Islet of Langerhans (tissue), 1 donor: ENCODE data around the gene GPR61.

Source experiments
- FAIRE-seq: peaks from one replicate; lab custom pipeline; 2011; peaks lifted over from hg19 to GRCh38; lab: Jason Lieb, UNC

Gene GPR61

DNA sequence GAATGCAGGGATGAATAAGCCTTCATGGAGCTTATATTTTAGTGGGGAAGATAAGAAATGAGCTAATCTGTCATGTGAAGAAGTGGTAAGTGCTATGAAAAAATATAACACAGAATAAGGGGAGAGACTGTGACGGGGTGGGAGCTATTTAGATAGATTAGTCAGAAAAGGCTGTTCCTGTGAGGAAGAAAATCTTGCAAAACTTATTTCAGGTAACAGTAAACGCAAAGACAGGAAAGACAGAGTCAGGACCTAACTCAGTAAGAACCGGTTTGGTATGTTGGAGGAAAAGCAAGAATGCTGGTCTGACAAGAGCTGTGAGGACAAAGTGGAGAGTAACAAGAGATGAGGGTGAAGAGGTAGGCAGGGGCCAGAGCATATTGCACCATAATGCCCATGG lies 30.7 kb downstream of the GPR61 start:
- no peak for FAIRE-seq

DNA sequence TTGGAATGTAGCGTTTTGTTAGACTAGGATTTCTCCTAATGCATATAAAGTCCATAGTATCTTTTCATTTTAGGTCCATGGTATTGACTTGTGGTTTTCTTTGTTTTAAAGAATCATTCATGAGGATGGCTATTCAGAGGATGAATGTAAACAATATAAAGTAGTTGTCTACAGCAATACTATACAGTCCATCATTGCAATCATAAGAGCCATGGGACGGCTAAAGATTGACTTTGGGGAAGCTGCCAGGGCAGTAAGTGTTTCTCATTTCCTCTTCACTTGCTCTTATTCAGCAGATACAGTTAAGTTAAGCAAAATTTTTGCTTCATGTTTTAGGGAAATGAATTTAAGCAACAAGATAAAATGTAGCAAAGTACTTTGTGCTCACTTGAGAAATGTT lies 34.1 kb downstream of the GPR61 start:
- FAIRE-seq = no peak

DNA sequence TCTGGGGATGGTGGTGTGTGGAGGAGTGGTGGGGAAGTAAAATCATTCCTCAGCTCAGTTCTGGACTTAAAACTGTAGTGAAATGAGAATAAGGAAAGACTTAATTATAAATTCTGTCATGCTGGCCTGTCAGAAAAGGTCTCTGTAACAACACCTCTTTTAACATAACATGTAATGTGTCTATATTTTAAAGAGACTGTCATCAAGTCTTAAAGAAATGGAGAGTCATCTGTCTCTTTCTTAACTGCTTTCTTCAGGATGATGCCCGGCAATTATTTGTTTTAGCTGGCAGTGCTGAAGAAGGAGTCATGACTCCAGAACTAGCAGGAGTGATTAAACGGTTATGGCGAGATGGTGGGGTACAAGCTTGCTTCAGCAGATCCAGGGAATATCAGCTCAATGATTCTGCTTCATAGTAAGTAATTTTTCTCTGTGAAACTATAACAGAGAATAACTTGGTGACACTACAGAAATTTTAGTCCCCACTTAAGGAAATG lies 39.3 kb downstream of the GPR61 start:
- no peak for FAIRE-seq

DNA sequence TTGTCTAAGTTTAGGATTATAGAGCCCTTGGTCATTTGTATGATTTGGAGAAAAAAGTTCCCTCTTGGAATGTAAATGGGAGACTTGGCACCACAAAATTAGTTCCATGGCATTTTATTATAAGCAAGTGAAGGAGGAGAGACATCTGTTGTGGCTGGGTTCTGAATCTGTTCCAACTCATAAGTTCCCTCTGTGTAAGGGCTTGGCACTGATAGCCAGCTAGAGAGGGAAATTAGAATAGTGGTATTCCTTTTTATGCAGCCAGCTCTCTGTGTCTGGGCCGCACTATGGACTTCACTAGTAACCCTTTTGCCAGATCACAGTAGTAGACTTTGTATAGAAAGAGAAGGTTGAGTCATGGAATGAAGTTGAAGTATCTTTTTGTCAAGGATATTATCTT lies 39.8 kb downstream of the GPR61 start:
- FAIRE-seq = no peak

DNA sequence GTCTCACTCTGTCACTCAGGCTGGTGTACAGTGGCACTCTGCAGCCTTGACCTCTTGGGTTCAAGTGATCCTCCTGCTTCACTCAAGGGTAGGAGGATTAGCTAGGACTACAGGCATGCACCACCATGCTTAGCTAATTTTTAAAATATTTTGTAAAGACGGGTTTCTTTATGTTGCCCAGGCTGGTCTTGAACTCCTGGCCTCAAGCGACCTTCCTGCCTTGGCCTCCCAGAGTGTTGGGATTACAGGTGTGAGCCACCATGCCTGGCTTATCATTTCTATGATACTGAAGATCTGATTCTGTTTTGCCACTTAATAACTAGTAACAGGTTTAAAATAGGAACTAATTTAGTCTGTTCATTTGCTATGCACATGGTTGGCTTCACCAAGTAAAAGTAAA lies 42.3 kb downstream of the GPR61 start:
- FAIRE-seq = no peak

DNA sequence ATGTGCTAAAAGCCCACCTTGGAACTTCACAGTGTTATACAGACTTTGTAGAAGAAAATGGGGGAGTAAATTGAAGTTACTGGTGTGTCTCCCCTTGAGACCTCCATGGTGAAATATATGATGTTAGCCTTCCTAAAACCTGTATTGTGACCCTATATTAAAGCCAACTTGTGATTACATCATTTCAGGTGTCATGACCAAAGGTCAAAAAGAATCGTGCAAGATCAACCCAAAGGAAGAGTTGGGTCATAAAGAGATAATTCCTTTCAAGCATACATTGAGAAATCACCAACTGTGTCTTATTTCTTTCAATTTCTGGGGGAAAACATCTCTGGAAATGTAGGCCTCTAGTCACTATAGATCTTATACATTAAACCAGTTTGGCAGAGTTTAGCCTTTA lies 45.1 kb downstream of the GPR61 start:
- FAIRE-seq = no peak

DNA sequence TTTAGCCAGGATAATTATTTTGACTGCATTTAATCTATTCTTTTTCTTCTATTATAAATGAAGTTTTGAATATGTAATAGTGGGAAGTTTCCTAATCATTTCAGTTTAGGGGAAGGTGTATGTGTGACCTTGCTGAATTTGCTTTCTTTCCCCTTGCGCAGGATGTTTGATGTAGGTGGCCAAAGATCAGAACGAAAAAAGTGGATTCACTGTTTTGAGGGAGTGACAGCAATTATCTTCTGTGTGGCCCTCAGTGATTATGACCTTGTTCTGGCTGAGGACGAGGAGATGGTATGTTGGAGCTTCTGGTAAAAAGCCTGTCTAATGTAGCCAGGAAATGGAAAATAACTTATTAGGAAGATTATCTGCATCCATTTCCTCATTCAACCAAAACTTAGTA lies 46.4 kb downstream of the GPR61 start:
- FAIRE-seq = no peak

DNA sequence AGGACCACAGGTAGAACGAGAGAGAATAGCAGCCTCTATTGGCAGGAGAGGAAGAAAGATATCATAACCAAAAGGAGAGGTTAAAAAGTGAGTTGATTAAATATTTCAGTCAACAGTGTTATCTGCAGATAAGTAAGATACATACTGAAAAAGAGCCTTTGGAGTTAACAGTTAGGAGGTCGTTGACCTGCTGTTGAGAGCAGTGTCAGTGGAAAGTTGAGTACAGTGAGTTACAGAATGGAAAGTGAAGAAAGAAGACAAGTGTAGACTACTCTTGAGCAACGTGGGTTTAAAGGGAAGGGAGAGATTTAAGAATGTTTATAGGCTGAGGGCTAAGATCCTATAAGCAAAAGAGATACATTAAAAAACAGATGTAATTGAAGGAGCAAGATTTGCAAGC lies 49.5 kb downstream of the GPR61 start:
- FAIRE-seq = no peak

DNA sequence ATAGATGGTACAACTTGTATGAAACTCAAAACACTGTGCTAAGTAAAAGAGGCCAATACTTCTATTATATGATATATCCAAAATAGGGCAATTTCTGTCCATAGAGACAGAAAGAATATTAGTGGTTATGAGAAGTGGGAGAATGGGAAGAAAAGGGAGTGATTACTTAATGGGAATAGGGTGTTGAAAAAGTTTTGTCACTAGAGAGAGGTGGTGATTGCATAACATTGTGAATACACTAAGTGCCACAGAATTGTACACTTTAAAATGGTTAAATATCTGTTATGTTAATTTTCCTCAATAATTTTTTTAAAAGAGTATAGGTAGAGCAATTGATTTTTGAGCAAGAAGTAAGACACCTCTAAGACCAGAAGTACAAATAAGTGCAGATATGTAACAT lies 50.0 kb downstream of the GPR61 start:
- no peak for FAIRE-seq

DNA sequence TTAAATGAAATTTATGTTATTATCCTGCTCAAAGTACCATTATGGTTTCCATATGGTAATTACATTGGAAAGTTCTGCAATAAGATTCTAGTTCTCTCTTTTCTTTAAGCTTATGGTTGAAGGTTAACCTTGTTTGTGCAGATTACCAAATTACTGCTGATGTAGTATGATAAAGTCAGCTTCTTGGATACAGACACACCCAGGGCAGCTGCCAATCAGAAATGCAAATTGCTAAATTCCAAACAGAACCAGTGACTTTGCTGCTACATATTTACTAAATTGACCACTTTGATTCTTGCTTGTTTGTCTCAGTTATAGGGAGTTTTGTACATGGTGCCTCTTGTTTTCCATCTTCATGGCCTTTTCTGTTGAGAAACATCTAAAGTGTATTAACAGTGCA lies 53.2 kb downstream of the GPR61 start:
- FAIRE-seq = no peak

DNA sequence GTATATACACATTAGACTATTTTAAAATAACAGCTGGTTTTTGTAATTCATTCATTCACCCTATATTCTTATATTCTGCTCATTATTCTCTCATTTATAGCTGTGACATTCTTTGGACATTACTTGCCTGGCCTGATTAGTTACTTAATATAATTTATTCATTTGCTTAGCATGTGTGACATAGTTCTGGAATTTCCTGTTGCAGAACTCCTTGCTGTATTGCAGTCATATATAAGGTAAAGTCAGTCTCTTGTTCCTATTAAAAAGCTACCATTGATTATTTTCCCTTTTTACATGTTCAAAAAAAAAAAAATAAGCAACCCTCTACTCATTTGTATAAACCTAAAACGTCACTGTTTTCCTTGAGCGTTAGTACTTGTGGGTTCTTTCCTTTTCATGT lies 55.9 kb downstream of the GPR61 start:
- FAIRE-seq = no peak
